ENCODE results near the gene TLE4.

The TLE4 gene

GRCh38 chr9:79663878-79664277 lies 92.1 kb downstream of the TLE4 start:
- H3K4me3 Mint-ChIP-seq: peak overlapping the region; percentile 69
- peaks cover 95% of the 10 kb centered on the region for H3K4me1 Mint-ChIP-seq
- peaks cover 21% of the 10 kb centered on the region for H3K36me3 Mint-ChIP-seq (ENCODE audit: low read depth)
- peak; percentile 38 for DNase-seq
- H3K9me3 Mint-ChIP-seq: no peaks in the 10 kb centered on the region
- H3K27ac Mint-ChIP-seq: peak overlapping the region; percentile 89
- TF ChIP-seq CTCF (IDR thresholded peaks at IDR 0.05): no peak
- peaks cover 3% of the 10 kb centered on the region for H3K27me3 Mint-ChIP-seq (ENCODE audit: low read depth, poor library complexity)

- Mint-ChIP-seq H3K4me1 (peaks cover 95% of the 10 kb centered on the region), H3K27me3 (ENCODE audit: low read depth, poor library complexity) (peaks cover 3% of the 10 kb centered on the region), H3K27ac (peak overlapping the region; percentile 9), H3K9me3 (no peaks in the 10 kb centered on the region), H3K36me3 (ENCODE audit: low read depth) (peaks cover 22% of the 10 kb centered on the region), H3K4me3 (peak overlapping the region; percentile 66)
- DNase-seq: no peak
- TF ChIP-seq CTCF (IDR thresholded peaks at IDR 0.05): no peak
These were observed 92.6 kb downstream of the TLE4 start for GRCh38 chr9:79664375-79664831.

- TF ChIP-seq CTCF (IDR thresholded peaks at IDR 0.05): no peak
- Mint-ChIP-seq H3K9me3 (no peaks in the 10 kb centered on the region), H3K27me3 (ENCODE audit: low read depth, poor library complexity) (peaks cover 7% of the 10 kb centered on the region), H3K27ac (no peak overlapping the region), H3K4me3 (no peak overlapping the region), H3K4me1 (peaks cover 96% of the 10 kb centered on the region), H3K36me3 (ENCODE audit: low read depth) (peaks cover 32% of the 10 kb centered on the region)
- DNase-seq: no peak
These were observed 93.6 kb downstream of the TLE4 start for GRCh38 chr9:79665369-79665768.

GRCh38 chr9:79665931-79666330 lies 94.2 kb downstream of the TLE4 start:
- peaks cover 37% of the 10 kb centered on the region for H3K36me3 Mint-ChIP-seq (ENCODE audit: low read depth)
- H3K4me1 Mint-ChIP-seq: peaks cover 96% of the 10 kb centered on the region
- TF ChIP-seq CTCF (IDR thresholded peaks at IDR 0.05): no peak
- no peak overlapping the region for H3K27ac Mint-ChIP-seq
- H3K9me3 Mint-ChIP-seq: no peaks in the 10 kb centered on the region
- DNase-seq: no peak
- H3K27me3 Mint-ChIP-seq (ENCODE audit: low read depth, poor library complexity): peaks cover 7% of the 10 kb centered on the region
- H3K4me3 Mint-ChIP-seq: peak overlapping the region; percentile 30

GRCh38 chr9:79667120-79667519 lies 95.4 kb downstream of the TLE4 start:
- Mint-ChIP-seq H3K9me3 (no peaks in the 10 kb centered on the region), H3K36me3 (ENCODE audit: low read depth) (peaks cover 48% of the 10 kb centered on the region), H3K4me1 (peaks cover 96% of the 10 kb centered on the region), H3K27me3 (ENCODE audit: low read depth, poor library complexity) (peaks cover 7% of the 10 kb centered on the region), H3K27ac (peak overlapping the region; percentile 60), H3K4me3 (no peak overlapping the region)
- DNase-seq: no peak
- TF ChIP-seq CTCF (IDR thresholded peaks at IDR 0.05): no peak

- DNase-seq: no peak
- Mint-ChIP-seq H3K36me3 (ENCODE audit: low read depth) (peaks cover 56% of the 10 kb centered on the region), H3K4me1 (peaks cover 96% of the 10 kb centered on the region), H3K27me3 (ENCODE audit: low read depth, poor library complexity) (peaks cover 7% of the 10 kb centered on the region), H3K9me3 (no peaks in the 10 kb centered on the region), H3K4me3 (no peak overlapping the region), H3K27ac (peak overlapping the region; percentile 37)
- TF ChIP-seq CTCF (IDR thresholded peaks at IDR 0.05): no peak
These were observed 96.2 kb downstream of the TLE4 start for GRCh38 chr9:79667817-79668436.

Measured in nephron progenitor cell (in vitro differentiated cells).